Prostate gland (tissue), 2 donors: ENCODE measurements around the gene JSRP1. TPM values are rescaled to one million over a fixed set of nuclear protein-coding genes. Genes with fewer than 3 reads are reported as not detected.

Experiments
- DNase-seq: peaks from one replicate; pipeline ENCODE4 v3.0.0-alpha.2; 2019; ENCODE audit warnings: low spot score
- H3K27ac ChIP-seq, 2 donors: fragments of 200-600 bp; sonication (generic); 2 replicates each; pipeline ENCODE4 v1.5.1; 2017 to 2019
- H3K27me3 ChIP-seq: fragments of 200-600 bp; sonication (generic); replicated peaks from 2 replicates; pipeline ENCODE4 v1.5.1; 2019; ENCODE audit not compliant: insufficient read depth
- H3K36me3 ChIP-seq, 2 donors: fragments of 200-600 bp; sonication (generic); 1 replicate in 1 of 2; 2 replicates in 1 of 2; pipeline versions ENCODE4 v1.5.1 to v1.8.1; 2017 to 2019
- H3K4me1 ChIP-seq: fragments of 200-600 bp; sonication (generic); replicated peaks from 2 replicates; pipeline ENCODE4 v1.5.1; 2019
- H3K4me3 ChIP-seq, 2 donors: fragments of 200-600 bp; sonication (generic); 2 replicates each; pipeline ENCODE4 v1.5.1; 2017 to 2019
- H3K9me3 ChIP-seq: fragments of 200-600 bp; sonication (generic); 2 replicates; pipeline ENCODE4 v1.5.1; 2017
- POLR2A ChIP-seq: fragments of 450-650 bp; IDR thresholded peaks from one replicate; pipeline ENCODE4 v1.6.1; 2016; ENCODE audit warnings: antibody characterized with exemption, mild to moderate bottlenecking
- POLR2AphosphoS5 ChIP-seq: sonication (generic); formaldehyde crosslinking; IDR thresholded peaks from one replicate; pipeline ENCODE4 v1.6.1; 2017; ENCODE audit warnings: antibody characterized with exemption
- WGBS: methylation state at CpG from one replicate; pipeline ENCODE4 v1.1.5; 2018; 5-methylcytosine and 5-hydroxymethylcytosine counted together
- intact Hi-C: fragments of 100-400 bp; cut with DNase I; formaldehyde crosslinking; loops from one replicate; pipeline ENCODE4 v1.14.2; 2022
- total RNA-seq, 2 donors: library from RNA; depleted of rRNA; stranded (reverse); fragments of >200 nt; gene quantifications; one replicate each; pipeline ENCODE4 v1.1.0, GENCODE V29; 2016
- TF ChIP-seq, protein P1 (sequence below), 4 experiments: fragments of 200-600 bp in 2 of 4; fragments of 450-650 bp in 2 of 4; sonication (generic) in 2 of 4; IDR thresholded peaks; 1 replicate in 3 of 4; 2 replicates in 1 of 4; pipeline ENCODE4 v1.5.1; 2016 to 2019; ENCODE audit warnings: antibody characterized with exemption in 4 of 4, mild to moderate bottlenecking in 2 of 4, moderate library complexity in 2 of 4

Gene JSRP1
- total RNA-seq, 2 donors from 2014 or later: 0.96 TPM; not detected in 1

DNA sequence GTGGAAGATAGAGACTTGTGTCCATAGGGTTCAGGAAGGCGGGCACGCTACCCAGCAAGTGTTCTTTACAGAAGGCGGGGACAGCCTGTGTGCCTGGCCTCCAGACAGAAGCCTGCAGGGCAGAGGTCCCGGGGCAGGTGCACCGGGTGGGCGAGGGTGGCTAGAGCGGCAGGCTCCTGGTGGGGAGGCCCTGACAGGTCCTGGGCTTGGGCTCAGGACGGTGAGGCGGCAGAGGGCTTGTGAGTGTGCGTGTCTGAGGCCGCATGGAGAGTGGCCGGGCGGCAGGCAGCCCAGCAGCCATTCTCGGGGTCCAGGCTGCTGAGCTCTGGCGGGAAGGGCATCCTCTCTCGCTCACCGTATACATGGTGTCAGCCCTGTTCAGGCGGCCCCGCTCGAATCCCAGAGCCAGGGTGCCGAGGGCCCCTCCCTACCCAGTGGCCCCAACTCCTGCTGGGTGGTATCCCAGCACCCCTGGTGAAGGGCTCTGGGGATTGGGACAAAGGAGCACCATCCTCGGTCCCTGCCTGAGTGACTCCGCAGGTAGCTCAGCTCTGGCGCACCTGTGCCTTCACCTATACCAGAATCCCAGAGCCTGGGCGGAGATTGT lies 10.1 kb downstream of the JSRP1 start:
- TF ChIP-seq, protein P1, sequence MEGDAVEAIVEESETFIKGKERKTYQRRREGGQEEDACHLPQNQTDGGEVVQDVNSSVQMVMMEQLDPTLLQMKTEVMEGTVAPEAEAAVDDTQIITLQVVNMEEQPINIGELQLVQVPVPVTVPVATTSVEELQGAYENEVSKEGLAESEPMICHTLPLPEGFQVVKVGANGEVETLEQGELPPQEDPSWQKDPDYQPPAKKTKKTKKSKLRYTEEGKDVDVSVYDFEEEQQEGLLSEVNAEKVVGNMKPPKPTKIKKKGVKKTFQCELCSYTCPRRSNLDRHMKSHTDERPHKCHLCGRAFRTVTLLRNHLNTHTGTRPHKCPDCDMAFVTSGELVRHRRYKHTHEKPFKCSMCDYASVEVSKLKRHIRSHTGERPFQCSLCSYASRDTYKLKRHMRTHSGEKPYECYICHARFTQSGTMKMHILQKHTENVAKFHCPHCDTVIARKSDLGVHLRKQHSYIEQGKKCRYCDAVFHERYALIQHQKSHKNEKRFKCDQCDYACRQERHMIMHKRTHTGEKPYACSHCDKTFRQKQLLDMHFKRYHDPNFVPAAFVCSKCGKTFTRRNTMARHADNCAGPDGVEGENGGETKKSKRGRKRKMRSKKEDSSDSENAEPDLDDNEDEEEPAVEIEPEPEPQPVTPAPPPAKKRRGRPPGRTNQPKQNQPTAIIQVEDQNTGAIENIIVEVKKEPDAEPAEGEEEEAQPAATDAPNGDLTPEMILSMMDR (IDR thresholded peaks at IDR 0.05): no peak
- TF ChIP-seq POLR2A (no peak), POLR2AphosphoS5 (no peak)
- WGBS: 88% methylated on average over 21 of the region's 25 CpGs
- Histone ChIP-seq H3K27ac (no peak overlapping the region), H3K4me3 (no peak overlapping the region), H3K27me3 (no peaks in the 10 kb centered on the region), H3K4me1 (peaks cover 6% of the 10 kb centered on the region), H3K9me3 (no peaks in the 10 kb centered on the region), H3K36me3 (peaks cover 40 to 43% of the 10 kb centered on the region in 2 donors)
- intact Hi-C loops: no loop called here
- DNase-seq: no peak

DNA sequence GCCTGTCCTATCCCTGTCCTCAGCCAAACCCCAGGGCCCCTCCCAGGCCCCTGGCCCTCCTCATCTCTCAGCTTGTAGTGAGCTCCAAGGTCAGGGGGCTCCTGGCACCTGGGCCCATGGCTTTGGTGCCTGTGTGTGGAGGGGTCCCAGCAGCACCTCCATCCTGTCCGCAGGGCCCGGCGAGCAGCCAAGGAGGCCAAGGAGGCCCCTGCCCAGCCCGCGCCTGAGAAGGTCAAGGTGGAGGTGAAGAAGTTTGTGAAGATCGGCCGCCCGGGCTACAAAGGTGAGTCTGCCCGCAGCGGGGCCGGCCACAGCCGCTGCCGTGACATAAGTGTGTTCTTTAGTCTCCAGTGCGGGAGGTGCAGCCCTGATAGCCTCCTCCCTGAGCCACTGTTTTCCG lies 10.9 kb downstream of the JSRP1 start:
- Histone ChIP-seq H3K36me3 (peaks cover 40 to 43% of the 10 kb centered on the region in 2 donors), H3K27me3 (no peaks in the 10 kb centered on the region), H3K9me3 (no peaks in the 10 kb centered on the region), H3K27ac (no peak overlapping the region), H3K4me3 (no peak overlapping the region), H3K4me1 (peaks cover 12% of the 10 kb centered on the region)
- 94% methylated on average over 15 of the region's 15 CpGs for WGBS
- intact Hi-C loops: no loop called here
- TF ChIP-seq POLR2A (no peak), POLR2AphosphoS5 (no peak)
- TF ChIP-seq, protein P1 (IDR thresholded peaks at IDR 0.05): no peak
- DNase-seq: no peak

DNA sequence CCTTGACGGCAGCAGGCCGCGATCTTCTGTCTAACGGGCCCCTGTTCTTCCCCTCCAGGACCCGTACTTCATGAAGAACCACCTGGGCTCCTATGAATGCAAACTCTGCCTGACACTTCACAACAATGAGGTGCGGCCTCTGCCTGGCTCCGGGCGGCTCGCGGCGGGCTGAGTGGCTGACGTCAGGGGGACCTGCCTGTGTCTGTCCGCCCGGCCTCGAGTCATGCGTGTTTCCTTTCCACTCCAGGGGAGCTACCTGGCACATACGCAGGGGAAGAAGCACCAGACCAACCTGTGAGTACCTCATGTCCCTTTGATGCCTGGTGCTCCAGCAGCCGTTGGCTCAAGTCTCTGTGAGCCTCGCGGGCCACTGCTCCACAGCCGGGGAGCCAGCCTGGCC lies 11.7 kb downstream of the JSRP1 start:
- peaks cover 40 to 43% of the 10 kb centered on the region in 2 donors for H3K36me3 ChIP-seq
- DNase-seq: no peak
- 92% methylated on average over 21 of the region's 21 CpGs for WGBS
- no peaks in the 10 kb centered on the region for H3K27me3 ChIP-seq
- no peaks in the 10 kb centered on the region for H3K9me3 ChIP-seq
- H3K4me1 ChIP-seq: peaks cover 12% of the 10 kb centered on the region
- H3K4me3 ChIP-seq: no peak overlapping the region
- intact Hi-C loops: no loop called here
- no peak overlapping the region for H3K27ac ChIP-seq
- no peak for TF ChIP-seq POLR2A
- TF ChIP-seq, protein P1 (IDR thresholded peaks at IDR 0.05): no peak
- no peak for TF ChIP-seq POLR2AphosphoS5

DNA sequence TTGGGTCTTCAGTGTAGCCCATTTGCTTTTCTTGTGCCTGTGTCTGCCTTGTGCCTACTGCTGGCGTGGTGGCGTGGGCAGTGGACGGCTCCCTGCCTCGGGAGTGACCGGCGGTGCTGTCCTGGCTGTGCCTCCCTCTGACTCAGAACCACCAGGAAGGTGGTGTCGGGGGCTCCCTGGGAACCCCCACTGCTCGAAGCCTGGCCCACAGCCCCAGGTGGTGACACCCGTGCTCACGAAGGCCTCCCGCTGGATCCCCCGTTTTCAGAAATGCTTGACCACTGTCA lies 12.1 kb downstream of the JSRP1 start:
- no peak overlapping the region for H3K27ac ChIP-seq
- intact Hi-C loops: no loop called here
- peaks cover 12% of the 10 kb centered on the region for H3K4me1 ChIP-seq
- peaks cover 40 to 43% of the 10 kb centered on the region in 2 donors for H3K36me3 ChIP-seq
- DNase-seq: no peak
- TF ChIP-seq POLR2A (no peak), POLR2AphosphoS5 (no peak)
- TF ChIP-seq, protein P1 (IDR thresholded peaks at IDR 0.05): no peak
- no peaks in the 10 kb centered on the region for H3K27me3 ChIP-seq
- H3K9me3 ChIP-seq: no peaks in the 10 kb centered on the region
- WGBS: 90% methylated on average over 10 of the region's 12 CpGs
- no peak overlapping the region for H3K4me3 ChIP-seq
